OCI-LY3 (cell line): ENCODE measurements around the gene THRB.

Experiments
- H2AFZ ChIP-seq: fragments of 200-600, 300-600 bp; shearing (Covaris generic); 2 replicates; pipeline ENCODE4 v1.6.0; 2014; ENCODE audit warnings: antibody characterized with exemption, low read depth, low read length
- H3K27ac ChIP-seq: fragments of 200-600, 300-600 bp; sonication (generic); 2 replicates; pipeline ENCODE4 v1.5.1; 2014; ENCODE audit warnings: mild to moderate bottlenecking, low read length, moderate library complexity, mixed read lengths
- H3K27me3 ChIP-seq: fragments of 200-600, 300-600 bp; sonication (generic); 2 replicates; pipeline ENCODE4 v1.6.1; 2014; ENCODE audit warnings: low read depth, low read length, mixed read lengths
- H3K36me3 ChIP-seq: fragments of 200-600, 300-600 bp; sonication (generic); replicated peaks from 2 replicates; pipeline ENCODE3; 2014; ENCODE audit warnings: low read depth, low read length, mixed read lengths
- H3K4me1 ChIP-seq: fragments of 300-600, 200-600 bp; sonication (generic); 2 replicates; pipeline ENCODE4 v1.6.1; 2014; ENCODE audit warnings: low read length, mixed read lengths
- H3K4me2 ChIP-seq: fragments of 200-600, 300-600 bp; sonication (generic); 2 replicates; pipeline ENCODE4 v1.6.1; 2014; ENCODE audit warnings: low read length, mixed read lengths
- H3K4me3 ChIP-seq: fragments of 300-600, 200-600 bp; sonication (generic); 2 replicates; pipeline ENCODE4 v1.5.1; 2014; ENCODE audit warnings: antibody characterized with exemption, mild to moderate bottlenecking, low read length, moderate library complexity
- H3K79me2 ChIP-seq: fragments of 300-600, 200-600 bp; shearing (Covaris generic); 2 replicates; pipeline ENCODE4 v1.6.1; 2014; ENCODE audit warnings: mild to moderate bottlenecking, low read length, mixed read lengths
- H3K9ac ChIP-seq: fragments of 300-600, 200-600 bp; shearing (Covaris generic); 2 replicates; pipeline ENCODE4 v1.6.0; 2014; ENCODE audit warnings: mild to moderate bottlenecking, low read length, moderate library complexity
- H3K9me3 ChIP-seq: fragments of 200-600, 300-600 bp; shearing (Covaris generic); 2 replicates; pipeline ENCODE4 v1.6.1; 2014; ENCODE audit warnings: low read length, mixed read lengths; ENCODE audit not compliant: insufficient read depth
- H4K20me1 ChIP-seq: fragments of 200-600, 300-600 bp; sonication (generic); 2 replicates; pipeline ENCODE4 v1.6.1; 2016; ENCODE audit warnings: low read length, mixed read lengths; ENCODE audit not compliant: insufficient read depth
- EZH2phosphoT487 ChIP-seq: fragments of 200-600 bp; shearing (Covaris generic); IDR thresholded peaks from 2 replicates; pipeline ENCODE4 v1.6.1; 2018; ENCODE audit warnings: antibody characterized with exemption, mixed run types, low read depth
- TF ChIP-seq, protein P1 (sequence below): fragments of 200-600, 300-600 bp; sonication (generic); IDR thresholded peaks from 2 replicates; pipeline ENCODE4 v1.5.1; 2014; ENCODE audit warnings: antibody characterized with exemption, low read length, low read depth

Gene THRB

DNA sequence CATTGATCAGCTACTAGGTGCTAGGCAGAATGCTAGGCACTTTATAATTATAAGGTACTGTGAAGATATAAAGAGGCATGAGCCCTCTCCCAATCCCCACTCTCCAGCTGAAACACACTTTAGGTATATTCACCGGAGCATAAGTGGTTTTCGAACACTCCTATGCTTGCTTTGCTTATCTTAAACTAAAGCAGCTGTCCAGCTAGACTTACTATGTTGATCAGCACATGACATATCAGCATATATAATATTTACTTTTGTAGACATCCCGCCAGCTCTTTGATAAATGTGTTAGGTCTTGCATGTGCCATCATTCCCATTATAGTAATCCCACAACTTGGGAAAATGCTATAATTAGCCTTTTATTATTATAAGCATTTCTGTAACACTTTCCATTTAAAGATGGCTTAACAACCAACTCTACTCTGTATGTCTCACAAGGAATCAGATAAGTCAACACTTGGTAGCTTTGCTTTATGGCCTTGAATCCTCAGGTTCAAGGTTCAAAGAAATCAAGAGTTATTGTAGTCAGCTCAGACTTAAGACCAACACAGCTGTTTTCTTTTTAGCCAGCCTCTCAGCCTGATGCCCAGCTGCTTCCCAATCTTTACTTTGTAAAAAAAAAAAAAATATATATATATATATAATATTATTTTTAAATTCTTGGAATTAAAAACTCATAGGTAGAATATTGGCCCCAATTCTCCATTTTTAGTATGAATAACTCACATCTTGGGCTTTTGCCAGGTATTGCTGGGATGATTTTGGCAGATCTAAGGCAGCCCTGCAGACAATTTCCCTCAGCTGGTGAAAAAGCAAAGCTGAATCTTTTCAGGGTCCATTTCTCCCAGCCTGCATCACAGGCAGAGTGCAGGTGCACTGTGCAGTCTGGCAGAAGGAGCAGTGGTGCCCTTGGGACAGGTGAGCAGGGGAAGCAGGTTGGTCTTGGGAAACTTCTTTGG lies 104.2 kb downstream of the THRB start:
- no peak overlapping the region for H3K4me2 ChIP-seq
- no peaks in the 10 kb centered on the region for H3K4me1 ChIP-seq
- no peak overlapping the region for H2AFZ ChIP-seq
- H3K9ac ChIP-seq: no peak overlapping the region
- no peaks in the 10 kb centered on the region for H3K27me3 ChIP-seq
- no peak overlapping the region for H3K4me3 ChIP-seq
- no peaks in the 10 kb centered on the region for H4K20me1 ChIP-seq
- H3K27ac ChIP-seq: no peak overlapping the region
- H3K36me3 ChIP-seq: no peaks in the 10 kb centered on the region
- H3K9me3 ChIP-seq: no peaks in the 10 kb centered on the region
- TF ChIP-seq, protein P1, sequence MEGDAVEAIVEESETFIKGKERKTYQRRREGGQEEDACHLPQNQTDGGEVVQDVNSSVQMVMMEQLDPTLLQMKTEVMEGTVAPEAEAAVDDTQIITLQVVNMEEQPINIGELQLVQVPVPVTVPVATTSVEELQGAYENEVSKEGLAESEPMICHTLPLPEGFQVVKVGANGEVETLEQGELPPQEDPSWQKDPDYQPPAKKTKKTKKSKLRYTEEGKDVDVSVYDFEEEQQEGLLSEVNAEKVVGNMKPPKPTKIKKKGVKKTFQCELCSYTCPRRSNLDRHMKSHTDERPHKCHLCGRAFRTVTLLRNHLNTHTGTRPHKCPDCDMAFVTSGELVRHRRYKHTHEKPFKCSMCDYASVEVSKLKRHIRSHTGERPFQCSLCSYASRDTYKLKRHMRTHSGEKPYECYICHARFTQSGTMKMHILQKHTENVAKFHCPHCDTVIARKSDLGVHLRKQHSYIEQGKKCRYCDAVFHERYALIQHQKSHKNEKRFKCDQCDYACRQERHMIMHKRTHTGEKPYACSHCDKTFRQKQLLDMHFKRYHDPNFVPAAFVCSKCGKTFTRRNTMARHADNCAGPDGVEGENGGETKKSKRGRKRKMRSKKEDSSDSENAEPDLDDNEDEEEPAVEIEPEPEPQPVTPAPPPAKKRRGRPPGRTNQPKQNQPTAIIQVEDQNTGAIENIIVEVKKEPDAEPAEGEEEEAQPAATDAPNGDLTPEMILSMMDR: no peak
- TF ChIP-seq EZH2phosphoT487: no peak
- no peaks in the 10 kb centered on the region for H3K79me2 ChIP-seq

- Histone ChIP-seq H3K4me2 (no peak overlapping the region), H3K9me3 (no peaks in the 10 kb centered on the region), H3K27me3 (no peaks in the 10 kb centered on the region), H3K27ac (no peak overlapping the region), H3K9ac (no peak overlapping the region), H3K79me2 (no peaks in the 10 kb centered on the region), H3K4me1 (no peaks in the 10 kb centered on the region), H3K4me3 (no peak overlapping the region), H3K36me3 (no peaks in the 10 kb centered on the region), H2AFZ (no peak overlapping the region), H4K20me1 (no peaks in the 10 kb centered on the region)
- TF ChIP-seq, protein P1: no peak
- no peak for TF ChIP-seq EZH2phosphoT487
Observed at GRCh38 chr3:24389108-24390090, 105.3 kb downstream of the THRB start.

DNA sequence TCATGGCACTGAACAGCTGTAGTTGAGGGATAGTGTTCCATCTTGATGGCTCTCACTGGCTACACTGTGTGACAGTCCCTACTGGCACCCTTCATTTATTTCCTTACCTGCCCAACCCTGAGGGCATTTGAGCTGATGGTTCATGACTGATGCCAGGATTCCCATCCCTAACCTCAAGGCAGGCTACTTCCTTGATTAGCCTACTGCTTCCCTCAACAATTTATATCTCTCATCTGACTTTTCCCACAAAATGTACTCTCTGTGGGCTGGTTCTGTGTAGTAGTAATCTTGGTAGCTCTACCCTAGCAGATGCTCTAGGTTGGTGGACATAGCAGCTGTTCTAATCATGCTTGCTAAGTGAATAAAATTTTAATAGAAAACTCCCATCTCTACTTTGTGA lies 106.0 kb downstream of the THRB start:
- Histone ChIP-seq H3K79me2 (no peaks in the 10 kb centered on the region), H3K36me3 (no peaks in the 10 kb centered on the region), H4K20me1 (no peaks in the 10 kb centered on the region), H3K4me3 (no peak overlapping the region), H3K9ac (no peak overlapping the region), H3K9me3 (no peaks in the 10 kb centered on the region), H3K4me2 (no peak overlapping the region), H2AFZ (no peak overlapping the region), H3K4me1 (no peaks in the 10 kb centered on the region), H3K27me3 (no peaks in the 10 kb centered on the region), H3K27ac (no peak overlapping the region)
- TF ChIP-seq, protein P1: no peak
- TF ChIP-seq EZH2phosphoT487: no peak

GRCh38 chr3:24388159-24388558 lies 106.5 kb downstream of the THRB start:
- TF ChIP-seq EZH2phosphoT487: no peak
- TF ChIP-seq, protein P1: no peak
- Histone ChIP-seq H4K20me1 (no peaks in the 10 kb centered on the region), H3K4me2 (no peak overlapping the region), H3K27me3 (no peaks in the 10 kb centered on the region), H3K36me3 (no peaks in the 10 kb centered on the region), H3K4me1 (no peaks in the 10 kb centered on the region), H3K79me2 (no peaks in the 10 kb centered on the region), H3K27ac (no peak overlapping the region), H3K4me3 (no peak overlapping the region), H2AFZ (no peak overlapping the region), H3K9me3 (no peaks in the 10 kb centered on the region), H3K9ac (no peak overlapping the region)
